Ishikawa (cell line): ENCODE data around the gene OR10P1.

ENCODE experiments used
- CEBPB ChIP-seq: IDR thresholded peaks from 2 replicates; pipeline ENCODE4 v1.6.1; 2012
- EGR1 ChIP-seq: IDR thresholded peaks from 2 replicates; pipeline ENCODE4 v1.6.1; 2012
- MAX ChIP-seq: IDR thresholded peaks from 2 replicates; pipeline ENCODE4 v1.6.1; 2012
- NFIC ChIP-seq: IDR thresholded peaks from 2 replicates; pipeline ENCODE4 v1.6.1; 2012
- RAD21 ChIP-seq: IDR thresholded peaks from 2 replicates; pipeline ENCODE4 v1.6.1; 2012; ENCODE audit warnings: low read depth
- REST ChIP-seq: IDR thresholded peaks from 2 replicates; pipeline ENCODE4 v1.6.1; 2012; ENCODE audit warnings: low read depth, mild to moderate bottlenecking
- TAF1 ChIP-seq: IDR thresholded peaks from 2 replicates; pipeline ENCODE4 v1.6.1; 2012; ENCODE audit warnings: low read depth, mild to moderate bottlenecking
- TCF12 ChIP-seq: IDR thresholded peaks from 2 replicates; pipeline ENCODE4 v1.6.1; 2012; ENCODE audit warnings: low read depth
- TEAD4 ChIP-seq: IDR thresholded peaks from 2 replicates; pipeline ENCODE4 v1.6.1; 2012
- USF1 ChIP-seq: IDR thresholded peaks from 2 replicates; pipeline ENCODE4 v1.6.1; 2012
- YY1 ChIP-seq: IDR thresholded peaks from 2 replicates; pipeline ENCODE4 v1.6.1; 2012; ENCODE audit warnings: low read depth
- ZBTB7A ChIP-seq: IDR thresholded peaks from 2 replicates; pipeline ENCODE4 v1.6.1; 2012; ENCODE audit warnings: low read depth

DNA sequence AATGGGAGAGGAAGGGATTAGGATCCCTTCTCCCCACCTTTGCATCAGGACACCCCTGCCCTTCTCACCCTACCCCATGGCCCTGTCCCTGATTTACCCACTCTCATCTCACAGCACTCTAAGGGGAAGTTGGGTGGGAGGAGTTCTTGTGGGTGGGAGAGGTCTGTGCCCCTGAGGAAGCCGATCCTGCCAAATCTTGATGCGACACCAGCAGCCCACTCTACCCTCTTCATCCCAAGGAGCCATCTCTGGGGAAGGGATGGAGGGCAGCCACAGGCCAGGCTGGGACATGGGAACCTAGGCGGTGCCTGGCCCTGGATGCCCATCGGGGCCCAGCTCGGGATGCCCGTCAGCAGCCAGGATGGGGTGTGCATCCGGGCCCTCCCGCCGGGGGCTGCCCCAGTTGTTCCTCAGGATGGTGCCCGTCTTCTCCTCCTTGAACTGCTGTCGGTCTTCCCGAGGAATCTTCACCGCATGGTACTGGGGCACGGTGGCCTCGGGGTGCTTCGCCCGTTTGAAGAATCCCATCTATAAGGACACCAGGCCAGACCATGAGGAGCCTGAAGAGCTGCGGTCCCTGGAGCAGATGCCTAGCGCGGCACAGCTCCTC lies 48.2 kb downstream of the OR10P1 start:
- no peak for TF ChIP-seq YY1
- TF ChIP-seq TCF12 = no peak
- no peak for TF ChIP-seq CEBPB
- no peak for TF ChIP-seq REST
- no peak for TF ChIP-seq NFIC
- TF ChIP-seq TAF1 = no peak
- TF ChIP-seq TEAD4 = no peak
- no peak for TF ChIP-seq USF1
- TF ChIP-seq ZBTB7A = no peak
- no peak for TF ChIP-seq EGR1
- no peak for TF ChIP-seq RAD21
- no peak for TF ChIP-seq MAX
